ENCODE results near the gene PLXNB2.

PLXNB2 gene

DNA sequence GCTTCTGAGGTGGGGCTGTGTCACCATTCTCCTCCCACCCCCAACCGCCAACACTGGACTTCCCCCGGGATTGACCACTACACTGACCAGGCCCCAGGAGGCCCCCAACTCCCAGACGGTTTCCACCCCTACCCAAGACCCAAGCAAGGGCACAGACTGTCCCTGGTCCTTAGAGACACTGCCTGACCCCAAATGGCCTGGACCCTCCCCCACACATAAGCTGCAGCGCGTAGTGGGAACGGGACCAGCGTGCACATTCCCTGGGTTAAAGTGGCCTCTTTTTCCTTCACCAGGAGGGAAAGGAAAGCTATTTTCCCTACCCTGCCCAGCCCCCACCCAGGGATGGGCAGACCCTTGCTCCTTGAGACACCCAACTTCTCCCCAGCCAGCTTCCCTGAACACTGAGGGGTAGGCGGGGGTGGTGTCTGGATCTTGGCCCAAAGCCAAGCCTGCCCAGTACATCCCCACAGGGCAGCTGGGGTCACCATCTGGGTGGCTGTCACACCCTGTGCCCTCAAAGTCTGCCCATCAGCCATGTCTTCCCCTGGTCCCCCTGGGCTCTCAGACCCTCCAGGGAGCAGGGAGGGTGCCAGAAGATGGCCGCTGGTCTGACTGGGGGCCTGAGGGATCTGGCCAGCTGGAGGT, 44.4 kb downstream of the PLXNB2 start:
- no peak for DNase-seq (ENCODE audit: low spot score)

DNA sequence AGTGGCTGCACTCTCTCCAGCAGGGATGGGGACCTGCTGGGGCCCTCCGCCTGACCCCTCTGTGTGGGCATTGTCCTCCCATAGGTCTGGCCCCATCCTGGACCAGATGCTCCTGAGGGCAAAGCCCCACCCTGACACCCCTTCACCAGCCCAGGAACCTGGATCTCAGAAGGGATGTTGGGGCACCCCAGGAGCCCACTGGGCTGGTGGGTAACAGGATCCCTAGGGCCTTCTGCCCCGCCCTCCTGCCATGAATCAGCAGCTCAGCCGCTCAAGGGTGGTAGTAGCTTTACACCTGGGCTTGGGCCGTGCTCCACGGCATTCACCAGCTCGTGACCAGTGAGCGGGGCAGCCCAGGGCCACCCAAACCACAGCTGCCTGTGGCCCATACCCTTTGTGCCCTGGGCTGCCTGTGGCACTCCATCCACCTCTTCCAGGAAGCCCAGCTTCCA, 45.0 kb downstream of the PLXNB2 start:
- no peak for DNase-seq (ENCODE audit: low spot score)

GRCh38 chr22:50261615-50262459, 45.6 kb downstream of the PLXNB2 start, which contains the start of gene MAPK12:
Gene MAPK12, minus strand, starts transcription at chr22:50261683. Its CDS starts 174 bp downstream, at chr22:50261509.
- no peak for DNase-seq (ENCODE audit: low spot score)

DNA sequence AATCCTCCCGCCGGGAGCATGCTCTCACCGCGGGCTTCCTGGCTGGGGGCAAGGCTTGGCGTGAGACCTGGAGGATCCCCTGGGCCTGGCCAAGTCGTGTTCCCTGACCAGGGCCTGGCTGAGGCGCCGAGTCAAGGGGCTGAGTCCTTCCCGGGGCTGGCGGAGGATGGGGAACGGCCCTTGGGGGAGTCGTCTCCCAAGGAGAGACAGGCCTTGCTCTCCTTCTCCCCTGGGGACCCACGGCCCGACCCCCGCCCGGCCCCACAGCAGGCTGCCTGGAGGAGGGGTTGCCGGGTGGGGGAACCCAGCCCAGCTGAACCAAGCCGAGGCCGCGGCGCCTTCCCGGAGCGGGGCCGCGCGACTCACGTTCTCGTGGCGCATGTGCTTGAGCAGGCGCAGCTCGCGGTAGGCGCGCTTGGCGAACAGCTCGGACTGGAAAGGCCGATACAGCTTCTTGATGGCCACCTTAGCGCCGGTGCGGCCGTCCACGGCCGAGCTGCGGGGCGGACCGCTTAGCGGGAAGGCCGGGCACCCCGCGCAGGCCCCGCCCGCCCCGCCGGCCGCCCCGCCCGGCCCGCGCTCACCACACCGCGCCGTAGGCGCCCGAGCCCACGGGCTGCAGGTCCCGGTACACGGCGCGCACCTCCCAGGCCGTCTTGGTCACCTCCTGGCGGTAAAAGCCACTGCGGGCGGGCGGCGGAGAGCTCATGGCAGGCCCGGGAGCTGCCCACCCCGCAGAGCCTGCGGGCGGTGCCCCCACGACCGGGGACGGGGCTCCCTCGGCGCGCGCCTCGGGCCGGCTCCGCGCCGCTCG, 46.4 kb downstream of the PLXNB2 start:
- peak; percentile 66 for DNase-seq (ENCODE audit: low spot score)

DNA sequence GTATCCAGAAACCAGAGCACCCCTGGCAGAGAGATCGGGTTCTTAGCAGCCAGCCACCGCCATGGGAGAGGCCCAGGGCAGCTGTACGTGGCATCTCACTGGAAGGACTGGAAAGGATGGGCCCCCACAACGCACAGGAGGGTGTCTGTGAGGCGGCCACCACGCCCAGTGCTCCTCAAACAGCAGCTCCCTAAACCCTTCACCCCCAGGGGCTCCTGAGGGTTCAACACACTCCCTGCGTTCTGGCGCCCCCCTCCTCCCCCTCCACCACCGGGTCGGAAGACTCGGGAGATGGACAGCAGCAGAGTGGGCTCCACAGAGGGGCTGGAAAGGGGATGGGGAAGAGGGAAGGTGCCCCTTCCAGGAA, 47.0 kb downstream of the PLXNB2 start:
- DNase-seq (ENCODE audit: low spot score) = no peak

DNA sequence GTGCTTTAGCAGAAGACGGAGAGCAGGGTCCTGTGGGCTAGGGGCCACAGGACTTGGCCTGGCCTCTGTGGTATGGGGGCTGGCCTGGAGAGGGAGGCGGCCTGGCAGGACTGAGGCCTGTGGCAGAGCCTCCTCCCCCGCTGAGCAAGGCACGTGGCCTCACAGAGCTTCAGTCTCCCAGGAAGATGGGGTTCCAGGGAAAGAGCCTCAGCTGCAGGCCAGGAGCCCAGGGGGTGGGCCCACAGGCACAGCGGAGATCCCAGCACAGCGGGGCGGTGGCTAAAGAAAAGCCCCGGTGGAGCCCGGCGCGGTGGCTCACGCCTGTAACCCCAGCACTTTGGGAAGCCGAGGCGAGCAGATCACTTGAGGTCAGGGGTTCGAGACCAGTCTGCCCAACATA, 48.1 kb downstream of the PLXNB2 start:
- DNase-seq (ENCODE audit: low spot score) = no peak

GRCh38 chr22:50258361-50259292, 48.8 kb downstream of the PLXNB2 start:
- peak; percentile 57 for DNase-seq (ENCODE audit: low spot score)

- no peak for DNase-seq (ENCODE audit: low spot score)
Observed at GRCh38 chr22:50257451-50258360, 49.7 kb downstream of the PLXNB2 start.

DNA sequence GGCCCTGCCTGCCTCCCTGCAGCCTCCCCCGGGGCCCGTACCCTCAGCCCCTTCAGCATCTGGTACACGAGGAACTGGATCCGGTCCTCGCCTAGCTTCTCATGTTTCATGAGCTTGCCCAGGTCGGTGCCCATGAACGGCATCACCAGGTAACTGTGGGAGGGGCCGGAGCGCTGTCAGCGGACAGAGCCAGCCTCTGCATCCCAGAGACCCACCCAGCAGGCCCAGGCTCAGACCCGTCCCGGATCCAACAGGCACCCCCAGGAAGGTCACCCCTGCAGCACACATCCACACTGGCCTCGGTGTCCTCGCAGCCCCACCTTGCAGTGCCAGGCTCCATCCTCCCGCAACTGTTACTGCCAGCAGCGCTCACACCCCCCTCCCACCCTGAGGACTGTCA, 50.4 kb downstream of the PLXNB2 start:
- DNase-seq (ENCODE audit: low spot score) = no peak

DNA sequence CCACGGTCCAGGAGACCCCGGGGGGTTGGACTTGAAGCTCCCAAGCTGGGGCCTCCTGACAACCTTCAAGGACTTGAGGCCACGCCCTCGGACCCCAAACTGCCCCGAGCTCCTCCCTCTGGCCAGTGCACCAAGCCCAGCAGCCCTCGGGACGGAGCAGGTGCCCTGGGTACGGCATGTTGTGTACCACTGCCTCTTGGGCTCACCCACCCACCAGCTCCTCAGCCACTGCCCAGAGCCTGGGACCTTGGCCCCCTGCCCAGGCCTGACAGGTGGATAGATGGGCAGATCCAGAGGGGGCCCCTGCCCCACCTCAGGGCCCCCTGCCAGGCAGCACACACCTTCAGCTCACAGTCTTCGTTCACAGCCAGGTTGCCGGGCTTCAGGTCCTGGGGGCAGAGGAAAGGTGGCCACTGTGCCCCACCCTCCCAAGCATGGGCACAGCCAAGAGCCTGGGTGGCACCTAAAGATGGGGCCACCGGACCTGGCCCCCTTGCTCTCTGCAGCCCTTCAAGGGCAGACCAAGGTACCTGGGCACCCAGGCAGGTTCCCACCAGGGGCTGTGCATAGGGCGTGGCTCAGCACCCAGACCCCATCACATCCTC, 51.1 kb downstream of the PLXNB2 start:
- DNase-seq (ENCODE audit: low spot score) = no peak

GRCh38 chr22:50255607-50256006, 51.8 kb downstream of the PLXNB2 start:
- DNase-seq (ENCODE audit: low spot score) = no peak

DNA sequence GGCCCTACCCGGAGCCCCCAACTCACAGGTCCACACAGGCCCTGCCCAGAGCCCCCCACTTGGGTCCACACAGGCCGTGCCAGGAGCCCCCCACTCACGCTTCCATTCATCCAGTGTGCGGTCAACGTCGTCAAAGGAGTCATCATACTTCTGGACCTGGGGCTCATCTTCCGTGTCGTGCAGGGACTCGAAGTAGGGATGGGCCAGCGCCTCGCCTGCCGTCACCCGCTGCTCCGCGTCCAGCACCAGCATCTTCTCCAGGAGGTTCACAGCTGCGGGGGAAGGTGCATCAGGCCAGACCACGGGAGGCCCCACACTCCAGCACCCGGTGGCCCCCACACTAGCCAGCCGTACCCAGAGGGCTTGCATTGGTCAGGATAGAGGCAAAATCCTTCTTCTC, 52.3 kb downstream of the PLXNB2 start:
- DNase-seq (ENCODE audit: low spot score) = no peak

DNA sequence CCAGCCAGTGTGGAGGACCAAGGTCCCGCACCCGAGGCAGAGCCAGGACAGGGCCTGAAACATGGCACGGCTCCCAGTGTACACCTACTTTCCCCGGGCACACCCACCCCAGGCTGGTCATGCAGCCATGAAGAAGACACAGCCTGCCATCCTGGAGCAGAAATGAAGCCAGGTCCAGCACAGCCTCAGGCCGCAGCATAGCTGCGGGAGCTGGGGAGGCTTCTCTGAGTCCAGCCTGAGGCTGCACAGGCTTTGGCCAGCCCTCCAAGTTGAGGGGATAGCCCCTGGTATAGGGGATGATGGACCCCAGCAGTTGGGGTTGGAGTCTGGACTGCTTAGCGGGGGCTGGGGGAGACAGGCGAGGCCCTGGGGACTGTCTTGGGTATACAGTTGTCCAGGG, 53.5 kb downstream of the PLXNB2 start:
- DNase-seq (ENCODE audit: low spot score) = no peak

- no peak for DNase-seq (ENCODE audit: low spot score)
Observed at GRCh38 chr22:50253046-50253915, 54.2 kb downstream of the PLXNB2 start.

GRCh38 chr22:50252082-50253045, 55.1 kb downstream of the PLXNB2 start:
- peak; percentile 86 for DNase-seq (ENCODE audit: low spot score)

- no peak for DNase-seq (ENCODE audit: low spot score)
Observed at GRCh38 chr22:50251477-50252081, 55.9 kb downstream of the PLXNB2 start.
